NK-92 treated with Interleukin-12 subunit alpha and Interleukin-12 subunit beta, amount 100 ng/mL, for 24 hours (cell line): Measurements from ENCODE around the gene SERINC5.

Experiments
- DNase-seq: peaks from one replicate; lab custom pipeline; 2025; lab: John Stamatoyannopoulos, UW

Gene SERINC5

GRCh38 chr5:80254767-80255430 is 949 bp downstream of the SERINC5 start:
- DNase-seq, result no peak

- no peak for DNase-seq
These were observed 4.2 kb downstream of the SERINC5 start for GRCh38 chr5:80251636-80252035.

- DNase-seq, result no peak
These were observed 5.0 kb downstream of the SERINC5 start for GRCh38 chr5:80250801-80251200.

- no peak for DNase-seq
These were observed 5.9 kb downstream of the SERINC5 start for GRCh38 chr5:80249901-80250300.

GRCh38 chr5:80248378-80248777 is 7.5 kb downstream of the SERINC5 start:
- DNase-seq, result no peak

- no peak for DNase-seq
These were observed 8.7 kb downstream of the SERINC5 start for GRCh38 chr5:80246995-80247729.

GRCh38 chr5:80246001-80246758 is 9.7 kb downstream of the SERINC5 start:
- no peak for DNase-seq

GRCh38 chr5:80243567-80243966 is 12.3 kb downstream of the SERINC5 start:
- DNase-seq, result no peak

- no peak for DNase-seq
These were observed 13.0 kb downstream of the SERINC5 start for GRCh38 chr5:80242849-80243248.

- DNase-seq, result no peak
These were observed 15.4 kb downstream of the SERINC5 start for GRCh38 chr5:80240368-80240986.

- no peak for DNase-seq
These were observed 16.0 kb downstream of the SERINC5 start for GRCh38 chr5:80239680-80240367.

- DNase-seq, result no peak
These were observed 16.8 kb downstream of the SERINC5 start for GRCh38 chr5:80238778-80239679.

GRCh38 chr5:80238097-80238496 is 17.8 kb downstream of the SERINC5 start:
- DNase-seq, result no peak

- no peak for DNase-seq
These were observed 18.6 kb downstream of the SERINC5 start for GRCh38 chr5:80237243-80237642.

GRCh38 chr5:80234116-80234948 is 21.5 kb downstream of the SERINC5 start:
- no peak for DNase-seq

- no peak for DNase-seq
These were observed 24.2 kb downstream of the SERINC5 start for GRCh38 chr5:80231693-80232092.

GRCh38 chr5:80231243-80231642 is 24.6 kb downstream of the SERINC5 start:
- DNase-seq, result no peak

GRCh38 chr5:80230269-80230992 is 25.4 kb downstream of the SERINC5 start:
- no peak for DNase-seq

- no peak for DNase-seq
These were observed 26.0 kb downstream of the SERINC5 start for GRCh38 chr5:80229902-80230255.
